Endodermal cell (in vitro differentiated cells): ENCODE measurements around the gene CGB7. TPM values are rescaled to one million over a fixed set of nuclear protein-coding genes. Genes with fewer than 3 reads are reported as not detected.

ENCODE experiments used
- DNase-seq: peaks from one replicate; pipeline ENCODE4 v3.0.0-alpha.2; 2017
- H3K27ac ChIP-seq: 2 replicates; pipeline ENCODE4 v1.5.1; 2013; ENCODE audit warnings: mild to moderate bottlenecking, low read depth, low read length, moderate library complexity
- H3K27me3 ChIP-seq: 2 replicates; pipeline ENCODE4 v1.6.1; 2013; ENCODE audit warnings: mild to moderate bottlenecking, low read length, moderate library complexity; ENCODE audit not compliant: insufficient read depth, control insufficient read depth, poor library complexity, severe bottlenecking
- H3K36me3 ChIP-seq: 2 replicates; pipeline ENCODE4 v1.7.0; 2013; ENCODE audit warnings: mild to moderate bottlenecking, low read length, moderate library complexity; ENCODE audit not compliant: control insufficient read depth, insufficient read depth
- H3K4me1 ChIP-seq: one replicate; pipeline ENCODE4 v1.7.0; 2013; ENCODE audit warnings: low read length; ENCODE audit not compliant: control insufficient read depth, insufficient read depth
- H3K4me3 ChIP-seq: 2 replicates; pipeline ENCODE4 v1.5.1; 2013; ENCODE audit warnings: mild to moderate bottlenecking, low read length, moderate library complexity
- H3K9ac ChIP-seq: 2 replicates; pipeline ENCODE4 v1.6.1; 2013; ENCODE audit warnings: mild to moderate bottlenecking, low read length, moderate library complexity; ENCODE audit not compliant: poor library complexity, severe bottlenecking; ENCODE audit errors: extremely low read depth
- H3K9me3 ChIP-seq: 2 replicates; pipeline ENCODE4 v1.6.1; 2013; ENCODE audit warnings: mild to moderate bottlenecking, low read length, moderate library complexity; ENCODE audit not compliant: control insufficient read depth
- H3K27ac Mint-ChIP-seq: 2 replicates; pipeline ENCODE4 v1.8.0; 2020; ENCODE audit warnings: mixed read lengths
- H3K27me3 Mint-ChIP-seq: 2 replicates; pipeline ENCODE4 v1.8.0; 2021; ENCODE audit warnings: mild to moderate bottlenecking, mixed read lengths; ENCODE audit not compliant: insufficient read depth
- H3K36me3 Mint-ChIP-seq: 2 replicates; pipeline ENCODE4 v1.8.0; 2020; ENCODE audit warnings: low read depth, mixed read lengths
- H3K4me1 Mint-ChIP-seq: 2 replicates; pipeline ENCODE4 v1.8.0; 2020; ENCODE audit warnings: mixed read lengths
- H3K4me3 Mint-ChIP-seq: 2 replicates; pipeline ENCODE4 v1.8.0; 2020; ENCODE audit warnings: mild to moderate bottlenecking, moderate library complexity, mixed read lengths
- H3K9me3 Mint-ChIP-seq: 2 replicates; pipeline ENCODE4 v1.8.0; 2020; ENCODE audit warnings: mild to moderate bottlenecking, mixed read lengths
- WGBS, 2 experiments: methylation state at CpG; one replicate each; pipeline versions ENCODE4 v1.1.5 to v1.1.7; 2013; ENCODE audit warnings: missing lambda C conversion rate in 2 of 2, mixed read lengths in 1 of 2; ENCODE audit not compliant: insufficient coverage in 1 of 2, insufficient read length in 1 of 2; 5-methylcytosine and 5-hydroxymethylcytosine counted together
- microRNA-seq: library from miRNA; unstranded; fragments of <30 nt; microRNA quantifications from one replicate; pipeline ENCODE4 v1.2.0, GENCODE V29; 2020; ENCODE audit warnings: borderline microRNAs expressed
- total RNA-seq, 2 donors: library from RNA; stranded (reverse); fragmentation: NEBNext Ultra II Directional in 1 of 2; extraction: Animal tissue kit (Norgen Biotek cat#: 25700) in 1 of 2; gene quantifications; 2 replicates in 1 of 2; 3 replicates in 1 of 2; pipeline ENCODE4 v1.2.1, GENCODE V29; 2021
- TF ChIP-seq, protein P1 (sequence below): fragments of 200-600 bp; sonication (generic); conservative IDR thresholded peaks from 2 replicates; pipeline ENCODE4 v1.5.0; 2021; ENCODE audit warnings: antibody characterized with exemption, mild to moderate bottlenecking

The CGB7 gene
- total RNA-seq, 2 donors from 2014 or later: 1.5 to 2.9 TPM

DNA sequence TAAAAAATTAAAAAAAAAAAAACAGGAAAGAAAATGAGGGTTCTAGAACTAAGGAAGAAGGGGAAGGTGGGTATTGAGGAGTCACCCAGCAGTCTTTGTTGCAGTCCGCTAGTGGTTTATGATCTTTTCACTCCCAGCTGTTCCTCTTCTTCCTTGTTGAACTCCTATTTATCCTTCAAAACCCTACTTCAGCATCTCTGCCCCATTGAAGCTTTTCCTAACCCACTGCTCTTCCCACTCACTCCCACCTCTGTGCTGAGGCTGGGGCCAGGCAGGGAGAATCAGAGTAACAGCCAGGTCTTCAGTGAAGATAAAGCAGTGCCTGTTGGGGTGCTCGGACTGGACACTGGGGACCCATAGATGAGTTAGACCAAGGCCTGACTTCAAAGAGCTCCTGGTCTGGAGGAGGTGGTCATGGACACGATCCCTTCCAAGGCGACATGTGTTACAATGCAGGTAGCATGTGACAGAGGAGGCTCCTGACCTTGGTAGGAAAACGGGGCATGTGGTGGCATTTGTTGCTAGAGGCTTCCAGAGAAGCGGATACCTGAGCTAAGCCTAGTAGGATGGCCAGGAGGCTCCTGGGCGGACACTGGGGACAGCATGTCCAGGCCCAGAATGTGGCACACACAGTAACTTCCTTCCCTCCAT lies 52.5 kb downstream of the CGB7 start:
- no peaks in the 10 kb centered on the region for H3K9me3 ChIP-seq
- no peaks in the 10 kb centered on the region for H3K4me1 Mint-ChIP-seq
- H3K9ac ChIP-seq: no peak overlapping the region
- no peaks in the 10 kb centered on the region for H3K4me1 ChIP-seq
- H3K36me3 ChIP-seq: peaks cover 44% of the 10 kb centered on the region
- no peak for DNase-seq
- H3K27ac Mint-ChIP-seq: no peak overlapping the region
- H3K27me3 ChIP-seq: no peaks in the 10 kb centered on the region
- no peak overlapping the region for H3K27ac ChIP-seq
- H3K36me3 Mint-ChIP-seq: peaks cover 27% of the 10 kb centered on the region
- no peak overlapping the region for H3K4me3 Mint-ChIP-seq
- no peaks in the 10 kb centered on the region for H3K27me3 Mint-ChIP-seq
- TF ChIP-seq, protein P1, sequence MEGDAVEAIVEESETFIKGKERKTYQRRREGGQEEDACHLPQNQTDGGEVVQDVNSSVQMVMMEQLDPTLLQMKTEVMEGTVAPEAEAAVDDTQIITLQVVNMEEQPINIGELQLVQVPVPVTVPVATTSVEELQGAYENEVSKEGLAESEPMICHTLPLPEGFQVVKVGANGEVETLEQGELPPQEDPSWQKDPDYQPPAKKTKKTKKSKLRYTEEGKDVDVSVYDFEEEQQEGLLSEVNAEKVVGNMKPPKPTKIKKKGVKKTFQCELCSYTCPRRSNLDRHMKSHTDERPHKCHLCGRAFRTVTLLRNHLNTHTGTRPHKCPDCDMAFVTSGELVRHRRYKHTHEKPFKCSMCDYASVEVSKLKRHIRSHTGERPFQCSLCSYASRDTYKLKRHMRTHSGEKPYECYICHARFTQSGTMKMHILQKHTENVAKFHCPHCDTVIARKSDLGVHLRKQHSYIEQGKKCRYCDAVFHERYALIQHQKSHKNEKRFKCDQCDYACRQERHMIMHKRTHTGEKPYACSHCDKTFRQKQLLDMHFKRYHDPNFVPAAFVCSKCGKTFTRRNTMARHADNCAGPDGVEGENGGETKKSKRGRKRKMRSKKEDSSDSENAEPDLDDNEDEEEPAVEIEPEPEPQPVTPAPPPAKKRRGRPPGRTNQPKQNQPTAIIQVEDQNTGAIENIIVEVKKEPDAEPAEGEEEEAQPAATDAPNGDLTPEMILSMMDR: no peak
- 90 to 92% methylated on average over 6 to 7 of the region's 7 CpGs for WGBS, 2 experiments
- no peak overlapping the region for H3K4me3 ChIP-seq
- H3K9me3 Mint-ChIP-seq: no peaks in the 10 kb centered on the region

Small RNA genes within 50 kb of the gene (microRNA-seq; reads per million reads assigned to microRNA genes)
- gene MIR6798: not detected

Other genes starting within 250 kb of the CGB7 start
- gene BCAT2, start 246.7 kb downstream of the CGB7 start, total RNA-seq: 100 to 1,000 TPM in 1 of 2 donors, 10 to 100 TPM in 1; 84.8 to 101 TPM
- gene HSD17B14, start 221.3 kb downstream of the CGB7 start, total RNA-seq: 10 to 100 TPM; 43.0 to 81.0 TPM
- 1 to 10 TPM; 6.6 to 7.0 TPM for gene PLEKHA4, start 189.1 kb downstream of the CGB7 start, total RNA-seq
- gene PPP1R15A, start 185.3 kb downstream of the CGB7 start, total RNA-seq: 10 to 100 TPM; 41.5 to 45.0 TPM
- gene TULP2, start 159.0 kb downstream of the CGB7 start, total RNA-seq: 1 to 10 TPM; 1.2 to 2.1 TPM
- 100 to 1,000 TPM; 177 to 222 TPM for gene NUCB1, start 157.4 kb downstream of the CGB7 start, total RNA-seq
- 1 to 10 TPM in 1 of 2 donors, under 1 TPM in 1; 0.44 to 2.3 TPM for gene DHDH, start 124.0 kb downstream of the CGB7 start, total RNA-seq
- 100 to 1,000 TPM; 172 to 184 TPM for gene BAX, start 102.9 kb downstream of the CGB7 start, total RNA-seq
- 1,000 to 10,000 TPM; 1,784 to 3,181 TPM for gene FTL, start 92.4 kb downstream of the CGB7 start, total RNA-seq
- 10 to 100 TPM; 63.5 to 69.1 TPM for gene GYS1, start 64.4 kb downstream of the CGB7 start, total RNA-seq
- 100 to 1,000 TPM; 101 to 112 TPM for gene RUVBL2, start 63.9 kb downstream of the CGB7 start, total RNA-seq
- gene LHB, start 40.7 kb downstream of the CGB7 start, total RNA-seq: under 1 TPM in 1 of 2 donors, not detected in 1; 0.59 TPM
- not detected for gene CGB3, start 33.4 kb downstream of the CGB7 start, total RNA-seq
- under 1 TPM in 1 of 2 donors, not detected in 1; 0.57 TPM for gene CGB2, start 25.9 kb downstream of the CGB7 start, total RNA-seq
- gene CGB1, start 20.9 kb downstream of the CGB7 start, total RNA-seq: not detected
- gene CGB5, start 13.9 kb downstream of the CGB7 start, total RNA-seq: under 1 TPM in 1 of 2 donors, not detected in 1; 0.44 TPM
- not detected for gene CGB8, start 8.6 kb downstream of the CGB7 start, total RNA-seq
- 1 to 10 TPM; 5.0 to 8.9 TPM for gene NTF4, start 7.1 kb upstream of the CGB7 start, total RNA-seq
- under 1 TPM in 1 of 2 donors, not detected in 1; 0.07 TPM for gene KCNA7, start 14.9 kb upstream of the CGB7 start, total RNA-seq
- gene SNRNP70, start 27.7 kb upstream of the CGB7 start, total RNA-seq: 100 to 1,000 TPM; 284 to 292 TPM
- gene LIN7B, start 56.6 kb upstream of the CGB7 start, total RNA-seq: 10 to 100 TPM in 1 of 2 donors, 1 to 10 TPM in 1; 9.5 to 14.9 TPM
- 1 to 10 TPM; 1.9 to 2.5 TPM for gene C19orf73, start 61.4 kb upstream of the CGB7 start, total RNA-seq
- 10 to 100 TPM in 1 of 2 donors, 1 to 10 TPM in 1; 7.4 to 16.5 TPM for gene PPFIA3, start 61.8 kb upstream of the CGB7 start, total RNA-seq
- gene HRC, start 97.6 kb upstream of the CGB7 start, total RNA-seq: 1 to 10 TPM in 1 of 2 donors, under 1 TPM in 1; 0.57 to 3.9 TPM
- 10 to 100 TPM; 22.0 to 33.3 TPM for gene TRPM4, start 100.0 kb upstream of the CGB7 start, total RNA-seq